HepG2 (cell line): ENCODE results near the gene SLC11A1. TPM values are rescaled to one million over a fixed set of nuclear protein-coding genes. Genes with fewer than 3 reads are reported as not detected.

Experiments used
- ATAC-seq: fragments of 200-7000 bp; cut with Tn5 transposase; 3 replicates; pipeline ENCODE4 v1.9.1; 2020; ENCODE audit warnings: mild to moderate bottlenecking, moderate library complexity
- BruUV-seq: library from RNA; stranded (reverse); fragments of 400-500 nt; replicated peaks from 2 replicates; lab custom pipeline; 2021; lab: Mats Ljungman, UMichigan
- CTCF ChIA-PET: fragments of 300-600 bp; formaldehyde crosslinking; extraction: SDS; loops from one replicate; lab custom pipeline; 2021; ENCODE audit warnings: low total read pairs, inconsistent platforms, low intra/inter-chr PET ratio; lab: Yijun Ruan, JAX
- POLR2A ChIA-PET: fragments of 350-600 bp; sonication (Branson Sonifier 250); formaldehyde crosslinking; loops from one replicate; lab custom pipeline; 2020; ENCODE audit warnings: antibody characterized with exemption, inconsistent platforms; lab: Yijun Ruan, JAX
- DNase-seq: peaks from one replicate; pipeline ENCODE4 v3.0.0-alpha.2; 2015; ENCODE audit warnings: low spot score
- FAIRE-seq: peaks from 3 replicates; lab custom pipeline; 2011; peaks lifted over from hg19 to GRCh38; lab: Jason Lieb, UNC
- H2AFZ ChIP-seq: one replicate; pipeline ENCODE4 v1.6.1; 2011; ENCODE audit warnings: low read length, inconsistent platforms
- H3K27ac ChIP-seq: fragments of 300-600 bp; 3 replicates; pipeline ENCODE4 v1.8.0; 2011; ENCODE audit warnings: mixed run types, mild to moderate bottlenecking, mixed read lengths, low read length, inconsistent platforms; ENCODE audit not compliant: insufficient read depth; ENCODE audit errors: extremely low read length
- H3K27me3 ChIP-seq, 2 experiments: fragments of 200-600 bp in 1 of 2; 2 replicates in 1 of 2; 3 replicates in 1 of 2; pipeline versions ENCODE4 v1.6.0 to v1.8.0; 2011; ENCODE audit warnings: low read length in 2 of 2, mild to moderate bottlenecking in 2 of 2, moderate library complexity in 2 of 2, inconsistent platforms in 1 of 2; ENCODE audit not compliant: insufficient read depth in 2 of 2, control insufficient read depth in 1 of 2
- H3K36me3 ChIP-seq, 2 experiments: fragments of 200-600 bp in 1 of 2; replicated peaks in 1 of 2; 2 replicates in 1 of 2; 3 replicates in 1 of 2; pipeline versions ENCODE4 v1.5.1 to v1.8.0; 2011; ENCODE audit warnings: low read length in 2 of 2, inconsistent platforms in 1 of 2; ENCODE audit not compliant: insufficient read depth in 2 of 2, control insufficient read depth in 1 of 2
- H3K4me1 ChIP-seq: 2 replicates; pipeline ENCODE4 v1.5.1; 2012; ENCODE audit warnings: low read length, inconsistent platforms; ENCODE audit not compliant: insufficient read depth
- H3K4me2 ChIP-seq: 2 replicates; pipeline ENCODE4 v1.6.0; 2011; ENCODE audit warnings: low read depth, low read length, inconsistent platforms
- H3K4me3 ChIP-seq, 3 experiments: fragments of 200-600 bp in 1 of 3; sonication (generic), shearing (Covaris generic) in 1 of 3; replicated peaks in 1 of 3; 2 replicates each; pipeline ENCODE4 v1.5.1; 2011 to 2016; ENCODE audit warnings: low read length in 3 of 3, inconsistent platforms in 2 of 3, low read depth in 2 of 3, mild to moderate bottlenecking in 2 of 3, control low read depth in 1 of 3, mixed read lengths in 1 of 3; ENCODE audit not compliant: insufficient read depth in 1 of 3
- H3K79me2 ChIP-seq: one replicate; pipeline ENCODE4 v1.6.1; 2011; ENCODE audit warnings: low read length, inconsistent platforms; ENCODE audit not compliant: insufficient read depth
- H3K9ac ChIP-seq: 2 replicates; pipeline ENCODE4 v1.6.0; 2011; ENCODE audit warnings: mild to moderate bottlenecking, low read depth, low read length, inconsistent platforms; ENCODE audit not compliant: insufficient read depth
- H3K9me3 ChIP-seq: 2 replicates; pipeline ENCODE4 v1.5.1; 2012; ENCODE audit warnings: mild to moderate bottlenecking, low read length
- H4K20me1 ChIP-seq: 2 replicates; pipeline ENCODE4 v1.6.0; 2011; ENCODE audit warnings: inconsistent platforms, mild to moderate bottlenecking, low read length, moderate library complexity; ENCODE audit not compliant: insufficient read depth
- AHDC1 ChIP-seq: sonication (generic); formaldehyde crosslinking; IDR thresholded peaks from 2 replicates; pipeline ENCODE4 v1.5.1; 2020; ENCODE audit warnings: mild to moderate bottlenecking, missing genetic modification reagents, borderline replicate concordance
- ARID3A ChIP-seq: IDR thresholded peaks from 2 replicates; pipeline ENCODE4 v1.6.1; 2012; ENCODE audit warnings: low read depth, low read length, improper control_type of control experiment
- GATAD2A ChIP-seq: IDR thresholded peaks from 2 replicates; pipeline ENCODE4 v1.6.1; 2016
- NR2F2 ChIP-seq: IDR thresholded peaks from 2 replicates; pipeline ENCODE4 v1.6.1; 2012; ENCODE audit warnings: low read depth, inconsistent platforms, borderline replicate concordance
- PAX8 ChIP-seq: sonication (generic); formaldehyde crosslinking; IDR thresholded peaks from 2 replicates; pipeline ENCODE4 v1.8.0; 2022; ENCODE audit warnings: mild to moderate bottlenecking, missing genetic modification reagents, borderline replicate concordance
- PCBP2 ChIP-seq: fragments of 200-400 bp; formaldehyde crosslinking; optimal IDR thresholded peaks from 2 replicates; pipeline ENCODE3; 2018; ENCODE audit warnings: low read length, low read depth; ENCODE audit not compliant: poor library complexity, severe bottlenecking
- RORA ChIP-seq: sonication (generic); formaldehyde crosslinking; IDR thresholded peaks from 2 replicates; pipeline ENCODE4 v1.5.0; 2020; ENCODE audit warnings: mild to moderate bottlenecking, missing genetic modification reagents, moderate library complexity
- ZNF263 ChIP-seq: sonication (generic); formaldehyde crosslinking; IDR thresholded peaks from 2 replicates; pipeline ENCODE4 v1.4.0; 2020; ENCODE audit warnings: missing genetic modification reagents
- ZNF431 ChIP-seq: sonication (generic); formaldehyde crosslinking; IDR thresholded peaks from 2 replicates; pipeline ENCODE4 v1.9.0; 2022; ENCODE audit warnings: missing genetic modification reagents, low read depth, mild to moderate bottlenecking, borderline replicate concordance
- WGBS: methylation state at CpG from one replicate; pipeline ENCODE4 v1.1.6; 2017; ENCODE audit warnings: low lambda C conversion rate; 5-methylcytosine and 5-hydroxymethylcytosine counted together
- in situ Hi-C: cut with HindIII; loops from 2 replicates; pipeline ENCODE4 v1.10.0; 2017; ENCODE audit warnings: low pct_unique_long_range_greater_than_20kb; ENCODE audit not compliant: extremely low pct_ligation_motif_present
- intact Hi-C: fragments of 100-400 bp; cut with micrococcal nuclease; formaldehyde crosslinking; loops from one replicate; pipeline ENCODE4 v1.10.0; 2022; ENCODE audit not compliant: unreplicated experiment
- polyA plus RNA-seq, 8 experiments: library from polyadenylated mRNA; depleted of rRNA in 3 of 8; stranded (reverse) in 7 of 8; unstranded in 1 of 8; fragments of >200 nt; fragmentation: Illumina TruSeq in 4 of 8; extraction: Trizol in 4 of 8; gene quantifications; 2 replicates each; pipeline versions ENCODE4 v1.2.1 to v1.2.3, GENCODE V29; 2011 to 2016; ENCODE audit warnings: low read depth in 4 of 8, missing spikeins in 1 of 8, mixed read lengths in 1 of 8; ENCODE audit not compliant: insufficient read depth in 1 of 8
- total RNA-seq, 5 experiments: library from RNA; depleted of rRNA; stranded (reverse); fragments of >200 nt; fragmentation: Illumina TruSeq; extraction: Trizol; gene quantifications; 2 replicates each; pipeline ENCODE4 v1.2.3, GENCODE V29; 2016; ENCODE audit warnings: low read depth in 1 of 5

SLC11A1 gene
- total and polyA plus RNA-seq, 2 of the 13 experiments (the other 11 are each of a cell fraction or from before 2014, with no cell fraction given): 0.33 to 2.3 TPM

- ChIA-PET POLR2A (interaction anchor here (0.6 to 4.2 kb wide), 8 partner anchors 11 to 137 kb away, joined by 3 to 56 read pairs (median 12); partner anchors contain the start of genes AAMP, PNKD and VIL1), CTCF (interaction anchor here (1.2 to 1.7 kb wide), 3 partner anchors 58 to 109 kb away, joined by 3 to 19 read pairs (median 4); no protein-coding TSS in a partner anchor)
- peaks cover 54% of the 10 kb centered on the region for H3K4me1 ChIP-seq
- H3K79me2 ChIP-seq: peaks cover 13% of the 10 kb centered on the region
- 4% methylated on average over 13 of the region's 13 CpGs for WGBS
- peak overlapping the region; percentile 67 to 86 (median 67) for H3K4me3 ChIP-seq
- H3K9ac ChIP-seq: peak overlapping the region; percentile 70
- in situ Hi-C loops (loop anchor here (5.0 kb wide), 1 partner anchor 60 kb away; no protein-coding TSS in a partner anchor), intact Hi-C loops (loop anchor here (1.0 to 2.0 kb wide), 2 partner anchors 38 to 59 kb away; no protein-coding TSS in a partner anchor)
- H3K27me3 ChIP-seq: no peaks in the 10 kb centered on the region
- H3K27ac ChIP-seq: peak overlapping the region; percentile 54
- no peaks in the 10 kb centered on the region; the same call in 1 of the 2 replicates for H4K20me1 ChIP-seq
- H3K36me3 ChIP-seq: peaks cover 16 to 27% of the 10 kb centered on the region in 2 experiments; a peak in 4 of 5 replicates
- DNase-seq (no peak), FAIRE-seq (no peak), ATAC-seq (peak; percentile 28)
- H3K9me3 ChIP-seq: no peaks in the 10 kb centered on the region
- H2AFZ ChIP-seq: no peak overlapping the region
- BruUV-seq: no TSS peak
- peak overlapping the region; percentile 100 for H3K4me2 ChIP-seq
- TF ChIP-seq ARID3A: no peak
- no peak for TF ChIP-seq NR2F2
- no peak for TF ChIP-seq ZNF263 (CRISPR knock-in tag)
- TF ChIP-seq ZNF431 (CRISPR knock-in tag): no peak; the same call in 1 of the 2 replicates
- no peak for TF ChIP-seq PCBP2
- TF ChIP-seq GATAD2A (CRISPR knock-in tag): peak; percentile 28; the same call in 1 of the 2 replicates
- no peak for TF ChIP-seq AHDC1 (CRISPR knock-in tag)
- TF ChIP-seq RORA (CRISPR knock-in tag): no peak
- no peak for TF ChIP-seq PAX8 (CRISPR knock-in tag)
Observed at GRCh38 chr2:218406949-218407618, 25.0 kb downstream of the SLC11A1 start.
